Cardiac muscle cell (in vitro differentiated cells and primary cell): ENCODE data around the gene ROPN1B. TPM values are rescaled to one million over a fixed set of nuclear protein-coding genes. Genes with fewer than 3 reads are reported as not detected.
"Not testable (repeated sequence)": the region's sequence is repeated elsewhere in the genome, so short reads cannot be mapped to it uniquely, and the experiment has no call there.

ENCODE experiments used
- DNase-seq, 2 donors: peaks; one replicate each; pipeline versions ENCODE4 v3.0.0 to v3.0.0-alpha.2; 2010 to 2017; ENCODE audit warnings: low read depth in 1 of 2, low spot score in 1 of 2
- H3K27ac ChIP-seq: fragments of 200-600 bp; sonication (generic); 2 replicates; pipeline ENCODE4 v1.5.1; 2016
- H3K27me3 ChIP-seq: fragments of 200-600 bp; sonication (generic); 2 replicates; pipeline ENCODE4 v1.6.0; 2016; ENCODE audit warnings: control low read depth
- H3K36me3 ChIP-seq: fragments of 200-600 bp; sonication (generic); 2 replicates; pipeline ENCODE4 v1.5.1; 2016; ENCODE audit warnings: control low read depth
- H3K4me1 ChIP-seq: fragments of 200-600 bp; sonication (generic); 2 replicates; pipeline ENCODE4 v1.8.1; 2017; ENCODE audit warnings: low read depth, mild to moderate bottlenecking, mixed run types
- H3K4me3 ChIP-seq: fragments of 200-600 bp; sonication (generic); 2 replicates; pipeline ENCODE4 v1.5.1; 2016; ENCODE audit warnings: mild to moderate bottlenecking
- H3K9me3 ChIP-seq: fragments of 200-600 bp; sonication (generic); 2 replicates; pipeline ENCODE4 v1.5.1; 2017; ENCODE audit warnings: low read depth, mild to moderate bottlenecking, control low read depth
- polyA plus RNA-seq: library from polyadenylated mRNA; unstranded; fragments of >200 nt; fragmentation: Nextera tagmentation; extraction: Ambion mirVana; gene quantifications from 2 replicates; pipeline ENCODE4 v1.2.1, GENCODE V29; 2016
- total RNA-seq: library from RNA; depleted of rRNA; stranded (reverse); fragments of >200 nt; gene quantifications from 2 replicates; pipeline ENCODE4 v1.2.3, GENCODE V29; 2016
- TF ChIP-seq, protein P1 (sequence below): IDR thresholded peaks from 2 replicates; pipeline ENCODE4 v1.5.1; 2012; ENCODE audit warnings: low read depth, mild to moderate bottlenecking, low read length

The ROPN1B gene
- total and polyA plus RNA-seq, 2 experiments from 2014 or later = not detected

DNA sequence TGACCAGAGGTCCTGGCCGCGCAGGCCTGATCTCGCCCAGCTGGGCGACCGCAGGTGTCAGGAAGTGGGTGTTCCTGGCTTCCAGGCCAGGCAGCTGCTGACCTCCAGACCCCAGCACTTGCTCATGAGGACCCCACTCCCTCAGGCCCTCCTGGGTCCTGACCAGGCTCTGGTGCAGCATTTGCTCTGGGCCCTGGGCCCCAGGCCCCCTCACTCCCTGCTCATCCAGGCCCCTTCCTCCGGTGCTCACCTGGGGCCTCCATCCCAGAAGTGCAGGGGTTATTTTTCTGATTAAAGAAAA, 7.7 kb upstream of the ROPN1B start:
- Histone ChIP-seq H3K4me3 (no peak overlapping the region), H3K27me3 (peaks cover 29% of the 10 kb centered on the region), H3K4me1 (no peaks in the 10 kb centered on the region), H3K36me3 (no peaks in the 10 kb centered on the region), H3K9me3 (no peaks in the 10 kb centered on the region), H3K27ac (no peak overlapping the region)
- TF ChIP-seq, protein P1, sequence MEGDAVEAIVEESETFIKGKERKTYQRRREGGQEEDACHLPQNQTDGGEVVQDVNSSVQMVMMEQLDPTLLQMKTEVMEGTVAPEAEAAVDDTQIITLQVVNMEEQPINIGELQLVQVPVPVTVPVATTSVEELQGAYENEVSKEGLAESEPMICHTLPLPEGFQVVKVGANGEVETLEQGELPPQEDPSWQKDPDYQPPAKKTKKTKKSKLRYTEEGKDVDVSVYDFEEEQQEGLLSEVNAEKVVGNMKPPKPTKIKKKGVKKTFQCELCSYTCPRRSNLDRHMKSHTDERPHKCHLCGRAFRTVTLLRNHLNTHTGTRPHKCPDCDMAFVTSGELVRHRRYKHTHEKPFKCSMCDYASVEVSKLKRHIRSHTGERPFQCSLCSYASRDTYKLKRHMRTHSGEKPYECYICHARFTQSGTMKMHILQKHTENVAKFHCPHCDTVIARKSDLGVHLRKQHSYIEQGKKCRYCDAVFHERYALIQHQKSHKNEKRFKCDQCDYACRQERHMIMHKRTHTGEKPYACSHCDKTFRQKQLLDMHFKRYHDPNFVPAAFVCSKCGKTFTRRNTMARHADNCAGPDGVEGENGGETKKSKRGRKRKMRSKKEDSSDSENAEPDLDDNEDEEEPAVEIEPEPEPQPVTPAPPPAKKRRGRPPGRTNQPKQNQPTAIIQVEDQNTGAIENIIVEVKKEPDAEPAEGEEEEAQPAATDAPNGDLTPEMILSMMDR = no peak
- no peak for DNase-seq

DNA sequence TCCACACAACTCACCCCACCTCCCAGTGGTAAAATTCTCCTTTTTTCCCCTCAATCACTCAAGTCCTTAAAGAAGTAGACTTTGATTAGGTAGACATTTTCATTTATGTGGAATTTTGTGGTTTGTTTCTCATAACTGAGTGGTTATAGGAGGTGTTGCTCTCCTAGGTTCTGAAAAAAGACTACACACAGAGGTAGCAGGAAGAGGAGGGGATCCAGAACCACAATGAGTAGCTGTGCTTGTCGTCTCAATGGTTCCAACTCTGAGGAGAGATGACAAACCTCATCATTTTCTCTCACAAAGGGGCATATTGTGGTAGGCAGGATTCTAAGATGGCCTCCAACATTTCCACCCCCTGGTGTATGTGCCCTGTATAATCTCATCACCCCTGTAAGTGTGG, 5.1 kb upstream of the ROPN1B start:
- H3K27ac ChIP-seq, H3K4me1 ChIP-seq, H3K9me3 ChIP-seq, H3K4me3 ChIP-seq, H3K36me3 ChIP-seq: not testable (repeated sequence)
- peaks cover 28% of the 10 kb centered on the region for H3K27me3 ChIP-seq
- DNase-seq = peak in 1 of 2 donors; percentile 17

DNA sequence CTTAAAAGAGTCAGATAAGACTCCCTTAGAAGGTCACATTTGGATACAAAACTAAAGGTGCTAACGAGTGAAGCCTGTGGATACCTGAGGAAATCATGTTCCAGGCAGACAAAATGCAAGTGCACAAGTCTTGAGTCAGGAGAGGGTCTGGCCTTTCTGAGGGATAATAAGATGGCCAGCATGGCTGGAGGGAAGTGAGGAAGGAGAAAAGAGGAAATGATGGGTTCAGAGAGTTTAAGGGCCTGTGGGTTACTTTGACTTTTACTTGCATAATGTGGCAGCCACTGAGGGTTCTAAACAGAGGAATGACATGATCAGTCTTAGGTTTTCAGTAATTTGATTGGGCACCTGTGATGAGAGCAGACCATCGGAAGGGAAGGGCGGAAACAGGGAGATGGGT, 3.5 kb upstream of the ROPN1B start:
- no peaks in the 10 kb centered on the region for H3K4me1 ChIP-seq
- TF ChIP-seq, protein P1 = no peak
- no peaks in the 10 kb centered on the region for H3K9me3 ChIP-seq
- DNase-seq = no peak
- H3K27me3 ChIP-seq = peaks cover 37% of the 10 kb centered on the region
- H3K36me3 ChIP-seq = no peaks in the 10 kb centered on the region
- no peak overlapping the region for H3K4me3 ChIP-seq
- H3K27ac ChIP-seq = no peak overlapping the region

DNA sequence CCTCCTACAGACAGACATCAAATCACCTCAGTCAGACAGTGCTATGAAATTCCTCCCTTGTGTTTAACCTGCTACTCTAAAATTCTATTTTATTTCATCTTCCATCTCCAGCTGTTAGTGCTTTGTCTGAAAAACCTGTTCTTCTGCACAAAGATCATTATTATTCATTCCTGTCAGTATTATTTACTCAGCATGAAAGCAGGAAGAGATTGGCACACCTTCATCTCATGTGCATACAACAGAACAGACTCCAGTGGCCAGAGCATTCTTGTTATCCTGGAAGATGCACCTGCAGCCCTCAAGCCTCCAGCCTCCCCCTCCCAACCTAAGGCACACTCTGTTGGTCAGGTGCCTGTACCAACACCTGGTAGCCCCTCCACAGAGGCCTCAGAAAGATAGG, 1.8 kb upstream of the ROPN1B start:
- Histone ChIP-seq H3K27me3 (peaks cover 53% of the 10 kb centered on the region), H3K4me1 (no peaks in the 10 kb centered on the region), H3K4me3 (no peak overlapping the region), H3K36me3 (no peaks in the 10 kb centered on the region), H3K9me3 (no peaks in the 10 kb centered on the region), H3K27ac (no peak overlapping the region)
- TF ChIP-seq, protein P1 = no peak
- no peak for DNase-seq

DNA sequence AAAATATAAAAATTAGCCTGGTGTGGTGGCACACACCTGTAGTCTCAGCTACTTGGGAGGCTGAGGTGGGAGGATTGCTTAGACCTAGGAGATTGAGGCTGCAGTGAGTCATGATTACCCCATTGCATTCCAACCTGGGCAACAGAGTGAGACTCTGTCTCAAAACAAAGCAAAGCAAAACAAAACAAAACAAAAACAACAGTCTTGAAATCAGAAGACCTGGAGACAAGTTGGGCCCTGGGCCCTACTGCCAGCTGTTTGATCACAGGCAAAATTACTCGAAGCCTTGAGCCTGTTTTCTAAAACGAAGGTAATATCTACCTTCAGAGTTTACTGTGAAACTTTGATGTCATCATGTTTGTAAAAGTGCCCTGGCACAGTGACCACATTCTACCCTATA, 857 bp upstream of the ROPN1B start:
- not testable (repeated sequence) for H3K27ac ChIP-seq, H3K9me3 ChIP-seq, H3K4me1 ChIP-seq, DNase-seq, H3K4me3 ChIP-seq, H3K36me3 ChIP-seq
- H3K27me3 ChIP-seq = peaks cover 55% of the 10 kb centered on the region

DNA sequence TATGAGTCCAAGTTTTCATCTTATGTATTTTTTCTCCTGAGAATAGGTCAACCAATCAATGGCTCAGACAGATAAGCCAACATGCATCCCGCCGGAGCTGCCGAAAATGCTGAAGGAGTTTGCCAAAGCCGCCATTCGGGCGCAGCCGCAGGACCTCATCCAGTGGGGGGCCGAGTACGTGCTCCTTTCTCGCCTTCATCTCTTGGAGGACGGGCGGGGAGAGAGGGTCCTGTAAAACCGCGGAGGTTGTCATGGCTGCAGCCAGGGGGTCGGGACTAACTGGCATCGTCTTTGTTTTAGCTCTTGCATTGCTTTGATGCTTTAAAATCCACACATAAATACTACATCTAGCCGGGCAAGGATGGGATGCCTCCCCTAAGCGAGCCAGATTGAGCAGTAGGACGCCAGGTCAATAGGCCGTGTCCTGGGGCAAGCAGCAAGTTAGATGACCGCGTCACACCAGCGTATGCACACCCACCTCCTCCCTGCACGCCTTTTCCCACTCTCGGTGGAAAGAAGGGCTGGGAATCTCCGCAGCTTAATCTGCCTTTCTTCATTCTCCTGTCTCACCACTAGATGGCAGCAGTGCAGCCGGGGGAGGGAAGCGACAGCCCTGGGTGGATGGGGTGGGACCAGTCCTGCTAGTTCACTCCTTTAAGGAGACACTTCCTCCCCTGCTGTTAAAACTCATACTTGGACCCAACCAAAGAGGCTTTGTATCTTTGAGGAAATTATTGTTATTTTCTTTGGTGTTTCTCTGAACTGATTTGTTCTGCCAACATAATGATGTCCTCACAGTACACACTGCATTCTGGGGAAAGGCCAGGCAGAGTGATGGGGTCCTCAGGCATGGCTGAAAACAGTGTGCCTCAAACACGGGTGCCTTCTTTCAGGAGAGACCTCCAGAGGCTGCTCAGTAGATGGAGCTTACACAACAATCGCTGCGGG, 3.3 kb downstream of the ROPN1B start:
- TF ChIP-seq, protein P1 = peak; percentile 63
- H3K27me3 ChIP-seq = peaks cover 37% of the 10 kb centered on the region
- DNase-seq = peak; percentile 33 to 43
- H3K9me3 ChIP-seq, H3K27ac ChIP-seq, H3K4me1 ChIP-seq, H3K36me3 ChIP-seq: not testable (repeated sequence)
- H3K4me3 ChIP-seq = peak overlapping the region; percentile 28

DNA sequence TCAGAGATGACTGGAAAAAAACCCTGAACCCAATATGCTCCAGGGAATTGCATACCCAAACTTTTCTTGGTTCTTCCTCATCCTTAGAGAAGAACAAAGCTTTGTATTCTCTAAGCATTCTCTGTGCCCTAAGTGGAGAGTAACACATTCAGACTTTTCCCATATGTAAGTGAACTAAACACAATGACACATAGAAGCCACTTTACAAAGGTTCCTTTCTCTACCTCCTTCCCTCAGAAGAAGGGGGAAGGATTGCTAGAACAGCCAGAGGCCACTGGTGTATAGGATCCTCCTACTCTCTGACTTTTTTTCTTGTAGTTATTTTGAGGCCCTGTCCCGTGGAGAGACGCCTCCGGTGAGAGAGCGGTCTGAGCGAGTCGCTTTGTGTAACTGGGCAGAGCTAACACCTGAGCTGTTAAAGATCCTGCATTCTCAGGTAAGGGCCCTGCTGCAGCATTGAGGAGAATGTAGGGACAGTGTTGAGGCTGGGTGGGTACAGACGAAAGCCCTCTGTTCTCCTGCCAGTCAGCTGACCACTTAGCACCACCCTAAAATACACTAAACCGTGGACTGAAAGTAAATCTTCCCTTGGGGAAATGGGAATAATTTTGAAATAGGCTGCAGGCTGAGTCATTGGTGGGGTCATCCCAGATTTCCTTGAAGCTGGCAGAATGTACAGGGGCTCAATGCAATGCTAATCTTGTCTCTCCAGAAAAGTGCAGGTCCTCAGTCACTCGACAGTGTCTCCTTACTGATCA, 6.4 kb downstream of the ROPN1B start:
- H3K27me3 ChIP-seq = peaks cover 19% of the 10 kb centered on the region
- not testable (repeated sequence) for H3K4me3 ChIP-seq, DNase-seq, H3K27ac ChIP-seq, H3K9me3 ChIP-seq, H3K4me1 ChIP-seq, H3K36me3 ChIP-seq

DNA sequence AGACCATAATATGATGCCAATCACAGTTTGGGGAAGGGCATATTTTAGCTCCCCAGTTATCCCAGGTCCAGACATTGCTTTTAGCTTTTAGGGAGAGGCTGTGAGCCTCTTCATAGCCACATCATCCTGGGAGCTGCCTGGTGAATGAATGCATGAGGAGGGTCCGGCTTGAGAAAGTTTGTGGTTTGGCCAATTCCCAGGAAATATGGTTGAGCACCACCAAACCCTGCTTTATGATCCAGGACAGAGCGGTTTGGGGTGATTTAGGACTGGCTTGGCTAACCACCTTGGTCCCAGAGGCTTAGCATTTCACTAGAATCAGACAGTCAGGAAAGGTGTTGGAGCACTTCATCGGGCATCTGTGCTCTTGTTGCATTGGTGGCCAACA, 7.0 kb downstream of the ROPN1B start:
- not testable (repeated sequence) for DNase-seq, H3K4me3 ChIP-seq, H3K9me3 ChIP-seq, H3K4me1 ChIP-seq, H3K36me3 ChIP-seq, H3K27ac ChIP-seq
- peaks cover 13% of the 10 kb centered on the region for H3K27me3 ChIP-seq

DNA sequence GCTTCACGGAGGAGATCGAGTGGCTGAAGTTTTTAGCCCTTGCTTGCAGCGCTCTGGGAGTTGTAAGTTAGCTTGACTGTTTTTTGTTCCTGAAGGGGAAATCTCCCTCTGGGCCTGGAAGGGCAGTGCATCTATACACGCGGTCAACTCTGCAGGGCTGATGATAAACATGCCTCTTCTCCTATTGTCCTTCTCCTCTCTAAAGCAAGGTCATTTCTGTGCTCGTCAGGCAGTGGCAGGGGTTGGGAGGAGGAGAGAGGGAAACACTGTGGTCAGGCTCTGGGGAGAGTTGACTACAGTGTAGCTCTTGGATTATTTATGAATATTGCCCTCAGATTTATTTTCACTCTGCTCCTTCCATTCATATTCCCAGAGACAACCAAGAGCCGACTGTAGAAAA, 8.1 kb downstream of the ROPN1B start:
- not testable (repeated sequence) for H3K27me3 ChIP-seq, H3K36me3 ChIP-seq, DNase-seq, H3K4me1 ChIP-seq, H3K9me3 ChIP-seq, H3K4me3 ChIP-seq
- peak overlapping the region; percentile 38 for H3K27ac ChIP-seq

DNA sequence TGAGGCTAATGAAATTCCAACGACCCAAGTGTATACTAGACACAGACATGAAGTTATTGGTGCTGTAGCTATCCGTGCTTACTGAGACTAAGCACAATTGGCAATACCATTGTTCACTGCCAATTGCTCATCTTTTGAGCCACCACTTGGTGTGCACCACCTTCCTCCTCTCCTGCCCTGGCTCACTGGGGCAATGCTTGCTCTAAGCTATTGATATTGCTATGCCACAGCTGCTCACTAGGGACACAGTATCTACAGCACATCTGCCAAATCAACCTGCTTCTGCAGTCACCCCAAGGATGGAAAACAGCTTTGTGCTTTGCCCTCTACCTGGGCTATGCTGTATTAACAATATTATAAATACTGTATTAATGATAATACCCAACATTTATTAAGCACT, 16.0 kb downstream of the ROPN1B start:
- H3K4me3 ChIP-seq, H3K9me3 ChIP-seq, DNase-seq, H3K4me1 ChIP-seq, H3K36me3 ChIP-seq, H3K27ac ChIP-seq, H3K27me3 ChIP-seq: not testable (repeated sequence)
